GM15510 (cell line): ENCODE measurements around the gene OGFRL1.

Experiments
- POLR2A ChIP-seq: IDR thresholded peaks from 3 replicates; pipeline ENCODE4 v1.6.1; 2011; ENCODE audit warnings: borderline replicate concordance; ENCODE audit not compliant: insufficient read length; ENCODE audit errors: extremely low read depth

OGFRL1 gene

GRCh38 chr6:71300561-71301168 lies 12.1 kb downstream of the OGFRL1 start:
- TF ChIP-seq POLR2A, result no peak

- no peak for TF ChIP-seq POLR2A
Measured at GRCh38 chr6:71301546-71301945, 12.9 kb downstream of the OGFRL1 start.

- no peak for TF ChIP-seq POLR2A
Measured at GRCh38 chr6:71309656-71310055, 21.0 kb downstream of the OGFRL1 start.

DNA sequence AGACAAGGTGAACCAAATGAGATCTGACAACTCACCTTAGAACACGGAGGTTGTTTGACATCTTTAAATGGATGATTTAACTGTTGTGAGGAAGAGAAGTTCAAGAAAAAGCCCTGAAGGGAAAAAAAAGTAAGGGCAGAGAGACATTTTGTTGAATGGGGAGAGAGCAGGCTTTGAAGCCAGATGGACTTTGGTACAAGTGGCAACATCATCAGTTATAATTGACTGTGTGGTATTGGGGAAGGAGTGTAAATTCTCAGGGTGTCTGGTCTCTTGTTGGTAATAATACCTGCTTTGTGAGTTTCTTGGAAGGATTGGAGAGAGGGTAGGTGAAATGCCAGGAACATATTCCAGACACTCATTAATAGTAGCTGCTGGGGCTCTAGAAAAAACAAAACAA lies 21.6 kb downstream of the OGFRL1 start:
- TF ChIP-seq POLR2A, result no peak

DNA sequence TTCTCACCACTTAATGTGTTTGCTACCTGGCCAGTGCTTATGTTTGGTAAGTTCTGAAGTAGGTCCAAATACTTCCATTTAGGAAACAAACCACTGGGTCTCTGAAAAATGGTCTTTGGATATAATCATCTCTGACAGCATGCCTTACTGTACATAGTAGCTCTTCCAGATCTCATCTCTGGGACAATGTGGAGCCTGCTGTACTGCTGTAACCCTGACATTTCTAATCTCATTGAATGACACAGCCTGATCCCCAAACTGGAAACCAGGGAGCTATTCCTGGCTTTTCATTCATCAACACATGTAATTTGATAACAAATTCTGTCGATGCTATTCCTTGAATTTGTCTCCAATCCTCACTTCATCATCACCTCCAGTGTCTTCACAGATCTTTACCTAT lies 23.5 kb downstream of the OGFRL1 start:
- TF ChIP-seq POLR2A, result no peak

GRCh38 chr6:71317441-71317840 lies 28.8 kb downstream of the OGFRL1 start:
- TF ChIP-seq POLR2A, result no peak

DNA sequence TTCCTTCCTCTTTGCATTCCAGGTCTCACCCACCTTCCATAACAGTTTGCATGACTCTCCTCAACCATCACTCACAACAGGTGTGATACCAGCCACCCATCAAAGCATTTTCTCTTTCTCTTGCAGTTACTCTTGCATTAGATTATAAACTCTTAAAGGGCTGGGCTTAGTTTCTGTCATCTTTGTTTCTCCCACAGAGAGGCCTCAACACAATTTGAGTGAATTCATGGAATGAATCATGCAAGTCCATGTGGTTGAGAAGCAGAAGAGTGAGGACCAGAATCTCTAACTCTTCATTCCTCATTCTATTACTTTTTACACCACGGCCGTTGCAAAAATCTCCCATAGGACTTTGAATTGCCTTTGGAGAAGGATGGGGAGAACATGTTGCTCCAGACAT lies 31.4 kb downstream of the OGFRL1 start:
- TF ChIP-seq POLR2A, result no peak

DNA sequence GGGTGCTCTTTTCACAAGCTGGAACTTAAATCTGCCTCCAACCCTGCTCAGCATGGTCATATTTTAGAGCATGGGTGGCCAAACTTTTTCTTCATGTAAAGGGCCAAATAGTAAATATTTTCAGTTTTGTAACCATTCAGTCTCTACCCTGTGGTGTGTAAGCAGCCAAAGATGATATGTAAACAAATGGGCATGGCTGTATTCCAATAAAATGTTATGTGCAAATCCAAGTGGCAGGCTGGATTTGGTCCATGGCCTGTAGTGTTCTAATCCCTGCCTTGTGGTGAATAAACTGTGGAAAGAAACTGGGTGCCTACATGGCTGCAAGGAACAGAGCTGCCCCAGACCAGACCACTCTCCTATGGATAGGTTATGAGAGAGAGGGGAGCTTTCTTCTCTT lies 32.7 kb downstream of the OGFRL1 start:
- no peak for TF ChIP-seq POLR2A

GRCh38 chr6:71324194-71324785 lies 35.7 kb downstream of the OGFRL1 start:
- no peak for TF ChIP-seq POLR2A

DNA sequence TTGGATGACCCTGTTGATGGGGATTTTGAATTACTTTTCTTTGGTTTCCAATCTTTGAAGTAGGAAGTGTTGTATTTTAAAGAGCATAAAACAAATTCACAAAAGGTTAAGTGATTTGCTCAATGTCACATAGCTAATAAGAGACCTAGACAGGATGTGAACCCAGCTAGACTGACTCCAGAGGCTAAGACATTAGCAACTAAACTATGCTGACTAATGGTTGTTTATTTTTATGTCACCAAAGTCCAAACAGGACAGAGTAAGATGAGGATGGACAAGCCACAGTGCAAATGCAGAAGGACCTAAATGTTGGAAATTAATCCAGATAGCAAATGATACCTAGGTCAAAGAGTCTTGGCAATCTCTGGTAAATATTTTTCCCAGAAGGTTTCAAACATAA lies 38.0 kb downstream of the OGFRL1 start:
- no peak for TF ChIP-seq POLR2A

DNA sequence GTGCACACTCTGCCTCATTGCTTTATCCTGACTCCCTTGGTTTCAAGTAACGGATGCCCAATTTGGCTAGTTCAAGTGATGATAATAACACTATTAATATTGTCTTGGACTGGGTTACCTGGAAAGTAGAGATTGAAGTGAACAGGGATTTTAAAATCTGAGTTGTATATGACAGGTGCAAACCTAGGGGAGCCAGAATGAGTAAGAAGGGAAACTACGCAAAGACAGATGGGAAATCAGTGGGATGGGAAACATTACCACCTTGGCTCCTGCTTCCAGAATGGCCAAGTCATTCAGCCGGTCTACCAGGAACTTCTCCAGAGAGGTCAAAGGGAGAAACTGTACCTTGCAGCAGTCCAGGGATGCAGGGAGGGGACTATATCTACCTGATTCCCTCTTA lies 41.9 kb downstream of the OGFRL1 start:
- no peak for TF ChIP-seq POLR2A

- TF ChIP-seq POLR2A, result no peak
Measured at GRCh38 chr6:71332012-71332411, 43.4 kb downstream of the OGFRL1 start.

- no peak for TF ChIP-seq POLR2A
Measured at GRCh38 chr6:71333050-71333449, 44.4 kb downstream of the OGFRL1 start.

DNA sequence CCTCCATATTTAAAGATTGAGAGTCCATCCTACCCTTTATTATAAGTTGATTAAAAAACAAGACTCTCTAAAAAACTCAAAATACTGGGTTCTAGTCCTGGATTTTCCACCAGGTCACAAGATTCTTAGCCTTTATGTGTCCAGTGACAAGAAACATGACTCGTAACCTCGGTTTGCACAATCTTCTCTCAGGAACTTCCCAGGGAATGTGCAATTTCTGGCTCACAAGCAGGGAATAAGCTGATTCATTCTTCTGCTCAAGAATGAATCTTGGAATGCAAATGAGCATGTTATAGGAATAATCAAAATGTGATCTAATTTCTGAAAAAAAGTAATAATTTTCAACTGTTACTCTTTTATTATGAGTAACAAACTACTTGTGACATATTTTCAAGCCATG lies 45.1 kb downstream of the OGFRL1 start:
- no peak for TF ChIP-seq POLR2A

DNA sequence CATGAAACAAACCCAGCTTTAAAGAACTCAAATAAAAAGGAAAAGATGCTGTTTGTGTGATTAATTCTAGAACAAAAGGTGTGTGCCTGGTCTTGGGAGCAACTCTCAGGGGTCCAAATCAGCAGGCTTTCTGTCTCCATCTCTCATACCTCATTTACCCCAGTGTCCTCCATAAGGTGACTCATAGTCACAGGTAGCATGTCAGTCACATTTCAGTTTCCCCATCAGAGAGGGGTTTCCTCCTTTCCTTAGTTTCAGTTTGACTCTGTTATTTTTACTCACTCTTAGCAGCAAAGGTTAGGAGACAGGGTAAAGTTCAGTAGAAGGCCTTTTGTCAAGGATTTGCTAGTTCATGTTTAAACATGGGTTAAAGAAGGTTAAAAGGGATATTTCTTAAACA lies 46.2 kb downstream of the OGFRL1 start:
- no peak for TF ChIP-seq POLR2A

DNA sequence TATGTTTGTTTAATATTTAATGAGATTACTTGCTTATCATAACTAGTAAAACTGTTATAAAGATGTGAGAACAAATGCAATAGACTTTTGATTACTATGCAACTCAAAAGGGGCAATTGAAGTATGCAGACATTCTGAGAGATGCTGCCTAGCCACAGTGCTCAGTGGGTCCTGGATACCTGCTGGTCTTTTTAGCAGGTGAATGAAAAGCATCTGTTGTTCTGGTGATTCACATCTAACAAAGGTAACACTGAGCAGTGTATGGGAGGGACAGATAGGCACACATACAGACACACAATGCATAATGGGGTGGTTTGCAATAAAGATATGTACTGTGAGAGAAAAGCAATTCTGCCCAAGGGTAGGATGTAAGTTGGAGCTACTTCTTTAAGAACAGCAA lies 46.9 kb downstream of the OGFRL1 start:
- TF ChIP-seq POLR2A, result no peak

DNA sequence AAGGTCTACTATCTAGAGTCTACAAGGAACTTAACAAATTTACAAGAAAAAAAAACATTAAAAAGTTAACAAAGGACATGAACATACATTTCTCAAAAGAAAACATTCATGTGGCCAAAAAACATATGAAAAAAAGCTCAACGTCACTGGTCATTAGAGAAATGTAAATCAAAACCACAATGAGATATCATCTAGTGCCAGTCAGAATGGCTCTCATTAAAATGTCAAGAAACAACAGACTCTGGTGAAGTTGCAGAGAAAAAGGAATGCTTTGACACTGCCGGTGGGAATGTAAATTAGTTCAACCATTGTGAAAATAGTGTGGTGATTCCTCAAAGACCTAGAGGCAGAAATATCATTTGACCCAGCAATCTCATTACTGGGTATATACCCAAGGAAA lies 48.3 kb downstream of the OGFRL1 start:
- TF ChIP-seq POLR2A, result no peak
